SU-DHL-6 (cell line): ENCODE results near the gene MAP3K20.
"Not testable (repeated sequence)": the region's sequence is repeated elsewhere in the genome, so short reads cannot be mapped to it uniquely, and the experiment has no call there.

Experiments
- H2AFZ ChIP-seq: fragments of 200-600 bp; sonication (generic); 2 replicates; pipeline ENCODE4 v1.6.1; 2014; ENCODE audit warnings: low read depth, mild to moderate bottlenecking, moderate library complexity, mixed read lengths, antibody characterized with exemption, low read length; ENCODE audit not compliant: severe bottlenecking
- H3F3A ChIP-seq: fragments of 200-600 bp; shearing (Covaris generic); 2 replicates; pipeline ENCODE4 v1.6.0; 2016; ENCODE audit warnings: antibody characterized with exemption, mild to moderate bottlenecking; ENCODE audit not compliant: insufficient read depth
- H3K27ac ChIP-seq: fragments of 200-600 bp; sonication (generic); 2 replicates; pipeline ENCODE4 v1.5.1; 2016; ENCODE audit warnings: low read depth, mild to moderate bottlenecking, low read length, moderate library complexity, mixed read lengths
- H3K27me3 ChIP-seq: fragments of 200-600 bp; sonication (generic), shearing (Covaris generic); 2 replicates; pipeline ENCODE4 v1.6.0; 2014; ENCODE audit warnings: mild to moderate bottlenecking, low read length
- H3K36me3 ChIP-seq: fragments of 200-600 bp; sonication (generic); 2 replicates; pipeline ENCODE4 v1.6.1; 2014; ENCODE audit warnings: mild to moderate bottlenecking, low read length, mixed read lengths
- H3K4me2 ChIP-seq: fragments of 300-600, 200-600 bp; shearing (Covaris generic), sonication (generic); 2 replicates; pipeline ENCODE4 v1.6.0; 2014; ENCODE audit warnings: low read length, low read depth, mild to moderate bottlenecking; ENCODE audit not compliant: poor library complexity, severe bottlenecking
- H3K4me3 ChIP-seq: fragments of 200-600 bp; sonication (generic); 2 replicates; pipeline ENCODE4 v1.5.1; 2014; ENCODE audit warnings: antibody characterized with exemption, low read length, mild to moderate bottlenecking, mixed read lengths; ENCODE audit not compliant: insufficient read depth, poor library complexity, severe bottlenecking
- H3K79me2 ChIP-seq: fragments of 200-600 bp; sonication (generic); 2 replicates; pipeline ENCODE4 v1.6.1; 2014; ENCODE audit warnings: mild to moderate bottlenecking, low read length, moderate library complexity; ENCODE audit not compliant: insufficient read depth
- H3K9ac ChIP-seq: fragments of 200-600 bp; sonication (generic); 2 replicates; pipeline ENCODE4 v1.7.0; 2014; ENCODE audit warnings: mild to moderate bottlenecking, low read length
- H3K9me2 ChIP-seq: fragments of 200-600 bp; sonication (generic); replicated peaks from 2 replicates; pipeline ENCODE4 v1.6.1; 2014; ENCODE audit warnings: low read length; ENCODE audit not compliant: insufficient read depth
- H3K9me3 ChIP-seq: fragments of 200-600 bp; sonication (generic); 2 replicates; pipeline ENCODE4 v1.6.1; 2014; ENCODE audit warnings: low read length, mixed read lengths; ENCODE audit not compliant: insufficient read depth
- H4K20me1 ChIP-seq: fragments of 200-600 bp; sonication (generic); 2 replicates; pipeline ENCODE4 v1.6.1; 2014; ENCODE audit warnings: low read depth, mild to moderate bottlenecking, antibody characterized with exemption, low read length, moderate library complexity, mixed read lengths
- EZH2phosphoT487 ChIP-seq: fragments of 200-600 bp; sonication (generic), shearing (Covaris generic); conservative IDR thresholded peaks from 2 replicates; pipeline ENCODE4 v1.6.1; 2018; ENCODE audit warnings: mild to moderate bottlenecking, antibody characterized with exemption, low read length, moderate library complexity, mixed read lengths
- TF ChIP-seq, protein P1 (sequence below): fragments of 200-600 bp; sonication (generic); IDR thresholded peaks from one replicate; pipeline ENCODE4 v1.5.1; 2017; ENCODE audit warnings: antibody characterized with exemption, mild to moderate bottlenecking, low read length, moderate library complexity; ENCODE audit not compliant: insufficient read depth, poor library complexity, severe bottlenecking

MAP3K20 gene

DNA sequence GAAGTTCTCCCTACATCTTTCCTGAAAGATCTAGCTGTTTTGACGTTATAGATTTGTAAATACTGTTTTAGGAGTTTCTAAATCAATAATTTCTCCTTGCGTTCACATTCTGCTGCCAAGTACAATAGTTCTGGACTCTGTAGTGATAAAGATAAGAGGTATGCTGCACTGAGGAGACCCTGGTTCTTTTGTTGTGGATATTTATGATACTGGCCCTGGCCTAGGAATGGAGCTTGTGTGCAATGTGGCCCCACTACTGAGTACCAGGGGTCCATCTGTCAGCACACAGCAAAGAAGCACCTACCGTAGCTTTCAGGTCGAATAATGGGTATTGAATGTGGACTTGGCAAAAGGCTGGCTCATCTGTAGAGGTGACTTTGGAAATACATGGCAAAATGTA is 85.0 kb downstream of the MAP3K20 start:
- no peaks in the 10 kb centered on the region for H3K9me3 ChIP-seq
- no peaks in the 10 kb centered on the region for H3K27me3 ChIP-seq
- no peaks in the 10 kb centered on the region for H3K36me3 ChIP-seq
- H3K4me2 ChIP-seq, result no peak overlapping the region
- H3K9ac ChIP-seq, result no peak overlapping the region
- H4K20me1 ChIP-seq, result no peaks in the 10 kb centered on the region
- no peak overlapping the region for H3K27ac ChIP-seq
- no peak overlapping the region for H3K4me3 ChIP-seq
- H3F3A ChIP-seq, result no peaks in the 10 kb centered on the region
- TF ChIP-seq, protein P1, sequence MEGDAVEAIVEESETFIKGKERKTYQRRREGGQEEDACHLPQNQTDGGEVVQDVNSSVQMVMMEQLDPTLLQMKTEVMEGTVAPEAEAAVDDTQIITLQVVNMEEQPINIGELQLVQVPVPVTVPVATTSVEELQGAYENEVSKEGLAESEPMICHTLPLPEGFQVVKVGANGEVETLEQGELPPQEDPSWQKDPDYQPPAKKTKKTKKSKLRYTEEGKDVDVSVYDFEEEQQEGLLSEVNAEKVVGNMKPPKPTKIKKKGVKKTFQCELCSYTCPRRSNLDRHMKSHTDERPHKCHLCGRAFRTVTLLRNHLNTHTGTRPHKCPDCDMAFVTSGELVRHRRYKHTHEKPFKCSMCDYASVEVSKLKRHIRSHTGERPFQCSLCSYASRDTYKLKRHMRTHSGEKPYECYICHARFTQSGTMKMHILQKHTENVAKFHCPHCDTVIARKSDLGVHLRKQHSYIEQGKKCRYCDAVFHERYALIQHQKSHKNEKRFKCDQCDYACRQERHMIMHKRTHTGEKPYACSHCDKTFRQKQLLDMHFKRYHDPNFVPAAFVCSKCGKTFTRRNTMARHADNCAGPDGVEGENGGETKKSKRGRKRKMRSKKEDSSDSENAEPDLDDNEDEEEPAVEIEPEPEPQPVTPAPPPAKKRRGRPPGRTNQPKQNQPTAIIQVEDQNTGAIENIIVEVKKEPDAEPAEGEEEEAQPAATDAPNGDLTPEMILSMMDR, result no peak
- TF ChIP-seq EZH2phosphoT487, result no peak
- H2AFZ ChIP-seq, result no peak overlapping the region
- H3K9me2 ChIP-seq, result no peaks in the 10 kb centered on the region
- no peaks in the 10 kb centered on the region for H3K79me2 ChIP-seq

DNA sequence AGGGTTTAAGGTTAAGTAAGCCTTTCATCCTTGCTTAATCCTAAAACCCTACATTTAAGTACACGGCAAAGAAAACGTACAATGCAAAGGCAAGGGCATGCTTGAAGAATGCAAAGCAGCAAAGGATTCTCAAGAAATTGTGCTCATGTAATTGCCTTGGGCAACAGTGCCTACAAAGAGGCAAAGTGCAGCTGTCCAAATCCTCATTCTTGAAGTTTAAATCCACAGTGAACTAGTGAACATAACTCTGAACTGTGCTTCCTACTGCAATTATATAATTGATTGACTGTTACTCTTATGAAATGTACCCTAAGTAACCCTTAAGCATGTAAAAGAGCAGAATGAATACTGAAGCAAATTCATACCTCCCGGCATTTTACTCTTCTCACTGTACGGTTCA is 85.4 kb downstream of the MAP3K20 start:
- H4K20me1 ChIP-seq, result no peaks in the 10 kb centered on the region
- TF ChIP-seq, protein P1, result no peak
- TF ChIP-seq EZH2phosphoT487, result no peak
- H3K4me2 ChIP-seq, result no peak overlapping the region
- H3K4me3 ChIP-seq, result no peak overlapping the region
- no peaks in the 10 kb centered on the region for H3K27me3 ChIP-seq
- no peaks in the 10 kb centered on the region for H3F3A ChIP-seq
- H3K9me2 ChIP-seq, result no peaks in the 10 kb centered on the region
- no peak overlapping the region for H3K9ac ChIP-seq
- H3K27ac ChIP-seq, result no peak overlapping the region
- H3K9me3 ChIP-seq, result no peaks in the 10 kb centered on the region
- no peak overlapping the region for H2AFZ ChIP-seq
- H3K79me2 ChIP-seq, result no peaks in the 10 kb centered on the region
- H3K36me3 ChIP-seq, result no peaks in the 10 kb centered on the region

DNA sequence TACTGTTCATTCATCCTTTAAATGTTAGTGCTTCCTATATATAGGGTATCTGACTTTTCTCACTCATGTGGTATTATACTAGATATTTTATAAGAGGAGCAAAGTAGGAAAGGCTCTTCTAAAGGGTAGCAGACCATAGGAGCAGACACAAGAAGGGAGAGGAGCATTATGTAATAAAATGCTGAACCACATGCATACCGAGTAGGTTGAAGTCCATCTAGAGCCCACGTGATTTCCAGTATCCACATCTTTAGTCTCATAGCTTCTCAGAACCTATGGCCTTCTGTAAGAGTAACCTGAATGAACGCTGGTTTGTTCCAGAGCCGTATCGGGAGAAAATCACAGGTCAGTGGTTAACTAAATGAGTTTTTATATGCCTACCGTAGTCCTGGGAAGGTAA is 85.9 kb downstream of the MAP3K20 start:
- Histone ChIP-seq H3K79me2 (no peaks in the 10 kb centered on the region), H3K9me3 (no peaks in the 10 kb centered on the region), H2AFZ (no peak overlapping the region), H4K20me1 (no peaks in the 10 kb centered on the region), H3F3A (no peaks in the 10 kb centered on the region), H3K9me2 (no peaks in the 10 kb centered on the region), H3K9ac (no peak overlapping the region), H3K27me3 (no peaks in the 10 kb centered on the region), H3K4me2 (no peak overlapping the region), H3K36me3 (no peaks in the 10 kb centered on the region), H3K4me3 (no peak overlapping the region), H3K27ac (no peak overlapping the region)
- TF ChIP-seq, protein P1, result no peak
- TF ChIP-seq EZH2phosphoT487, result no peak

DNA sequence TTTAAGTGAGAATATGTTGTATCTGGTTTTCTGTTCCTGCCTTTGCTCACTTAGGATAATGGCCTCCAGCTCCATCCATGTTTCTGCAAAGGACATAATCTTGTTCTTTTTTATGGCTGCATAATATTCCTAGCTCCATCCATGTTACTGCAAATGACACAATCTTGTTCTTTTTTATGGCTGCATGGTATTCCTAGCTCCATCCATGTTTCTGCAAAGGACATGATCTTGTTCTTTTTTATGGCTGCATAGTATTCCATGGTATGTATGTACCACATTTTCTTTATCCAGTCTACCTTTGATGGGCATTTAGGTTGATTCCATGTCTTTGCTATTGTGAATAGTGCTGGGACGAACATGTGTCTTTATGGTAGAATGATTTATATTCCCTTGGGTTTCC is 87.7 kb downstream of the MAP3K20 start:
- not testable (repeated sequence) for H3K9ac ChIP-seq, H3K27ac ChIP-seq, H3K4me3 ChIP-seq, H3K79me2 ChIP-seq, H3K36me3 ChIP-seq, H3K9me3 ChIP-seq, H3K9me2 ChIP-seq, H2AFZ ChIP-seq, H3K4me2 ChIP-seq, H4K20me1 ChIP-seq, H3K27me3 ChIP-seq, H3F3A ChIP-seq
